K562 (cell line): ENCODE results near the gene C19orf44. TPM values are rescaled to one million over a fixed set of nuclear protein-coding genes. Genes with fewer than 3 reads are reported as not detected.

Experiments used
- ATAC-seq: fragments of 200-7000 bp; cut with Tn5 transposase; 3 replicates; pipeline ENCODE4 v1.9.1; 2020; ENCODE audit warnings: moderate library complexity
- BruUV-seq: library from RNA; stranded (reverse); fragments of 400-500 nt; replicated peaks from 2 replicates; lab custom pipeline; 2021; lab: Mats Ljungman, UMichigan
- CTCF ChIA-PET: fragments of 300-600 bp; formaldehyde crosslinking; extraction: SDS; loops from one replicate; lab custom pipeline; 2021; ENCODE audit warnings: low intra/inter-chr PET ratio; lab: Yijun Ruan, JAX
- POLR2A ChIA-PET: fragments of 300-600, 350-650 bp; sonication (Branson Sonifier 250); formaldehyde crosslinking; extraction: SDS; loops from one replicate; lab custom pipeline; 2021; ENCODE audit warnings: antibody characterized with exemption, inconsistent platforms; lab: Yijun Ruan, JAX
- DNase-seq, 4 experiments: peaks; one replicate each; pipeline versions ENCODE4 v3.0.0 to v3.0.0-alpha.2; 2011 to 2018; ENCODE audit warnings: low spot score in 3 of 4, mixed read lengths in 3 of 4; ENCODE audit errors: extremely low read depth in 1 of 4
- FAIRE-seq: peaks from 2 replicates; lab custom pipeline; 2011; peaks lifted over from hg19 to GRCh38; lab: Jason Lieb, UNC
- H2AFZ ChIP-seq: 2 replicates; pipeline ENCODE4 v1.6.0; 2011; ENCODE audit warnings: low read depth, low read length, control low read depth, inconsistent platforms
- H3K27ac ChIP-seq: fragments of 200-600 bp; 3 replicates; pipeline ENCODE4 v1.8.0; 2011; ENCODE audit warnings: low read depth, mild to moderate bottlenecking, control low read depth, inconsistent platforms, low read length, moderate library complexity, mixed read lengths; ENCODE audit errors: extremely low read depth
- H3K27me3 ChIP-seq, 2 experiments: fragments of 300-600 bp in 1 of 2; 2 replicates in 1 of 2; 3 replicates in 1 of 2; pipeline versions ENCODE4 v1.6.0 to v1.8.0; 2011; ENCODE audit warnings: inconsistent platforms in 2 of 2, low read length in 2 of 2, mild to moderate bottlenecking in 1 of 2, mixed read lengths in 1 of 2, moderate library complexity in 1 of 2; ENCODE audit not compliant: control insufficient read depth in 2 of 2, insufficient read depth in 2 of 2
- H3K36me3 ChIP-seq: fragments of 300-600 bp; 3 replicates; pipeline ENCODE4 v1.8.0; 2011; ENCODE audit warnings: mild to moderate bottlenecking, low read length, inconsistent platforms; ENCODE audit not compliant: control insufficient read depth, insufficient read depth
- H3K4me1 ChIP-seq, 2 experiments: fragments of 200-600 bp in 1 of 2; replicated peaks in 1 of 2; 2 replicates in 1 of 2; 3 replicates in 1 of 2; pipeline versions ENCODE4 v1.5.1 to v1.8.0; 2011; ENCODE audit warnings: inconsistent platforms in 2 of 2, low read length in 2 of 2, mild to moderate bottlenecking in 1 of 2, mixed read lengths in 1 of 2, moderate library complexity in 1 of 2; ENCODE audit not compliant: control insufficient read depth in 2 of 2, insufficient read depth in 2 of 2
- H3K4me2 ChIP-seq: 2 replicates; pipeline ENCODE4 v1.6.1; 2011; ENCODE audit warnings: low read length, control low read depth, inconsistent platforms, mixed read lengths; ENCODE audit not compliant: insufficient read depth
- H3K4me3 ChIP-seq: fragments of 200-600 bp; sonication (generic), shearing (Covaris generic); 2 replicates; pipeline ENCODE4 v1.5.1; 2016; ENCODE audit warnings: control low read depth, inconsistent platforms
- H3K79me2 ChIP-seq: fragments of 200-600 bp; 3 replicates; pipeline ENCODE4 v1.8.0; 2011; ENCODE audit warnings: low read length, inconsistent platforms; ENCODE audit not compliant: control insufficient read depth, insufficient read depth
- H3K9ac ChIP-seq, 2 experiments: 2 replicates each; pipeline versions ENCODE4 v1.6.0 to v1.6.1; 2011; ENCODE audit warnings: low read depth in 2 of 2, low read length in 2 of 2, control low read depth in 1 of 2, inconsistent platforms in 1 of 2, mild to moderate bottlenecking in 1 of 2, mixed read lengths in 1 of 2; ENCODE audit not compliant: insufficient read depth in 1 of 2
- H3K9me1 ChIP-seq: one replicate; pipeline ENCODE4 v1.6.0; 2011; ENCODE audit warnings: inconsistent platforms, mild to moderate bottlenecking, low read length, moderate library complexity; ENCODE audit not compliant: control insufficient read depth, insufficient read depth
- H3K9me3 ChIP-seq: replicated peaks from 2 replicates; pipeline ENCODE4 v1.5.1; 2011; ENCODE audit warnings: low read depth, low read length, inconsistent platforms; ENCODE audit not compliant: control insufficient read depth, insufficient read depth
- H4K20me1 ChIP-seq: replicated peaks from 2 replicates; pipeline ENCODE4 v1.6.1; 2011; ENCODE audit warnings: low read length, inconsistent platforms, mixed read lengths; ENCODE audit not compliant: control insufficient read depth, insufficient read depth
- ADNP ChIP-seq: fragments of 200-800 bp; sonication (Bioruptor generic); IDR thresholded peaks from 2 replicates; pipeline ENCODE4 v1.6.1; 2016; ENCODE audit warnings: missing genetic modification characterization, missing compliant biosample characterization
- FOSL1 ChIP-seq: fragments of 200-800 bp; sonication (Bioruptor generic); conservative IDR thresholded peaks from 2 replicates; pipeline ENCODE4 v1.6.1; 2016; ENCODE audit warnings: missing genetic modification characterization, missing compliant biosample characterization
- HNRNPK ChIP-seq: fragments of 200-400 bp; formaldehyde crosslinking; IDR thresholded peaks from one replicate; pipeline ENCODE4 v1.6.1; 2018; ENCODE audit warnings: mild to moderate bottlenecking, low read depth, low read length; ENCODE audit not compliant: poor library complexity, severe bottlenecking
- NFATC3 ChIP-seq: fragments of 450-650 bp; IDR thresholded peaks from 2 replicates; pipeline ENCODE4 v1.6.1; 2017; ENCODE audit warnings: mild to moderate bottlenecking
- RFX5 ChIP-seq: IDR thresholded peaks from 2 replicates; pipeline ENCODE4 v1.6.1; 2011; ENCODE audit warnings: low read depth, mild to moderate bottlenecking, improper control_type of control experiment, low read length
- ZBTB17 ChIP-seq: fragments of 450-650 bp; formaldehyde crosslinking; IDR thresholded peaks from 2 replicates; pipeline ENCODE4 v1.4.0; 2020; ENCODE audit warnings: mild to moderate bottlenecking
- ZNF133 ChIP-seq: fragments of 250-450 bp; sonication (Bioruptor Pico); IDR thresholded peaks from 2 replicates; pipeline ENCODE4 v1.4.0; 2020; ENCODE audit warnings: mild to moderate bottlenecking
- ZNF311 ChIP-seq: fragments of 250-450 bp; sonication (Bioruptor Pico); IDR thresholded peaks from 2 replicates; pipeline ENCODE4 v1.4.0; 2020; ENCODE audit warnings: mild to moderate bottlenecking, moderate library complexity
- WGBS: fragments of 100-300 bp; shearing (Covaris generic); methylation state at CpG from one replicate; pipeline ENCODE4 v1.1.6; 2016; ENCODE audit warnings: low coverage, mixed read lengths; ENCODE audit not compliant: insufficient coverage; ENCODE audit errors: missing lambda C conversion rate; 5-methylcytosine and 5-hydroxymethylcytosine counted together
- in situ Hi-C: fragments of 300-500 bp; cut with MboI; formaldehyde crosslinking; loops from 4 replicates; pipeline ENCODE4 v1.15.0; 2018; ENCODE audit warnings: inconsistent platforms, mixed read lengths
- intact Hi-C: fragments of 100-400 bp; cut with micrococcal nuclease; formaldehyde crosslinking; loops from 2 replicates; pipeline ENCODE4 v1.14.2; 2022
- polyA plus RNA-seq, 8 experiments: library from polyadenylated mRNA; depleted of rRNA in 4 of 8; stranded (reverse) in 5 of 8; unstranded in 3 of 8; fragments of >200 nt; fragmentation: Nextera tagmentation in 2 of 8; fragmentation: Illumina TruSeq in 1 of 8; extraction: Ambion mirVana in 2 of 8; extraction: Trizol in 1 of 8; gene quantifications; 2 replicates each; pipeline versions ENCODE4 v1.2.1 to v1.2.3, GENCODE V29; 2011 to 2014; ENCODE audit warnings: inconsistent platforms in 1 of 8, missing spikeins in 1 of 8
- total RNA-seq, 7 experiments: library from RNA; depleted of rRNA in 6 of 7; stranded (reverse); fragments of >200 nt in 6 of 7; fragmentation: Illumina TruSeq in 2 of 7; extraction: Trizol in 2 of 7; gene quantifications; 2 replicates each; pipeline versions ENCODE4 v1.2.1 to v1.2.3, GENCODE V29; 2011 to 2021; ENCODE audit warnings: low replicate concordance in 1 of 7
- TF ChIP-seq, protein P1 (sequence below): sonication (generic); formaldehyde crosslinking; IDR thresholded peaks from 2 replicates; pipeline ENCODE4 v1.8.0; 2022; ENCODE audit warnings: mild to moderate bottlenecking, missing genetic modification reagents
- TF ChIP-seq, protein P2 (sequence below): fragments of 250-450 bp; sonication (Bioruptor Pico); IDR thresholded peaks from 2 replicates; pipeline ENCODE4 v1.4.0; 2020; ENCODE audit warnings: mild to moderate bottlenecking, moderate library complexity, borderline replicate concordance

Gene C19orf44
- total and polyA plus RNA-seq, 9 of the 15 experiments (the other 6 are each of a cell fraction or from before 2014, with no cell fraction given), result 0.41 to 7.7 (median 3.5) TPM

DNA sequence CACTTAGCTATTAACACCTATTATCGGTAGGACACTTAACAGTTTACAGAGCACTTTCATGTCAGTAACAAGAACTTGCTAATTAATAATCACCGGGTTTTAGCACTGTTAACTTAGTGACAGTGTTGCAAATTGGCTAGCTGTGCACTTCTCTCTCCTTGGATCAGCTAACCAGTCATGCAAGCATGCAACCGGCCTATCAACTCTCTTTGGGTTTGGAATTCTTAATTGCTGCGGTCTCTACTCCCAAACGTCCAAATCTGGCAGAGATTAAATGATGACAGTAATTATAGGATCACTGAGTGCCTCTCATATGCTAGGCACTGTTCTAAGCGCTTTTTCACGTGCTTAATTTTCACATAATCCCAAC is 25.7 kb upstream of the C19orf44 start:
- in situ Hi-C loops, result no loop called here
- ChIA-PET POLR2A (interaction anchor here (0.6 to 1.0 kb wide), 3 partner anchors 11 to 1387 kb away, joined by 3 to 4 read pairs (median 3); no protein-coding TSS in a partner anchor), CTCF (no interaction called here)
- Histone ChIP-seq H3K27me3 (no peaks in the 10 kb centered on the region), H3K4me2 (peak overlapping the region; percentile 84), H3K4me1 (peaks cover 14 to 26% of the 10 kb centered on the region in 2 experiments), H3K27ac (no peak overlapping the region), H2AFZ (no peak overlapping the region), H4K20me1 (peaks cover 28% of the 10 kb centered on the region), H3K79me2 (peaks cover 52% of the 10 kb centered on the region), H3K9ac (peak overlapping the region in 1 of 2 experiments; percentile 57; a peak in 2 of 4 replicates), H3K9me1 (no peaks in the 10 kb centered on the region), H3K9me3 (peaks cover 9% of the 10 kb centered on the region), H3K4me3 (peak overlapping the region; percentile 75; the same call in 1 of the 2 replicates), H3K36me3 (peaks cover 10% of the 10 kb centered on the region; the same call in 2 of the 3 replicates)
- no peak for ATAC-seq
- 8% methylated on average over 7 of the region's 7 CpGs for WGBS
- FAIRE-seq, result peak; percentile 15
- DNase-seq, result no peak
- BruUV-seq, result no TSS peak
- TF ChIP-seq RFX5, result no peak
- TF ChIP-seq ZNF133 (CRISPR knock-in tag), result no peak
- TF ChIP-seq, protein P1, sequence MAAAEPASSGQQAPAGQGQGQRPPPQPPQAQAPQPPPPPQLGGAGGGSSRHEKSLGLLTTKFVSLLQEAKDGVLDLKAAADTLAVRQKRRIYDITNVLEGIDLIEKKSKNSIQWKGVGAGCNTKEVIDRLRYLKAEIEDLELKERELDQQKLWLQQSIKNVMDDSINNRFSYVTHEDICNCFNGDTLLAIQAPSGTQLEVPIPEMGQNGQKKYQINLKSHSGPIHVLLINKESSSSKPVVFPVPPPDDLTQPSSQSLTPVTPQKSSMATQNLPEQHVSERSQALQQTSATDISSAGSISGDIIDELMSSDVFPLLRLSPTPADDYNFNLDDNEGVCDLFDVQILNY (CRISPR knock-in tag), result no peak
- TF ChIP-seq, protein P2, sequence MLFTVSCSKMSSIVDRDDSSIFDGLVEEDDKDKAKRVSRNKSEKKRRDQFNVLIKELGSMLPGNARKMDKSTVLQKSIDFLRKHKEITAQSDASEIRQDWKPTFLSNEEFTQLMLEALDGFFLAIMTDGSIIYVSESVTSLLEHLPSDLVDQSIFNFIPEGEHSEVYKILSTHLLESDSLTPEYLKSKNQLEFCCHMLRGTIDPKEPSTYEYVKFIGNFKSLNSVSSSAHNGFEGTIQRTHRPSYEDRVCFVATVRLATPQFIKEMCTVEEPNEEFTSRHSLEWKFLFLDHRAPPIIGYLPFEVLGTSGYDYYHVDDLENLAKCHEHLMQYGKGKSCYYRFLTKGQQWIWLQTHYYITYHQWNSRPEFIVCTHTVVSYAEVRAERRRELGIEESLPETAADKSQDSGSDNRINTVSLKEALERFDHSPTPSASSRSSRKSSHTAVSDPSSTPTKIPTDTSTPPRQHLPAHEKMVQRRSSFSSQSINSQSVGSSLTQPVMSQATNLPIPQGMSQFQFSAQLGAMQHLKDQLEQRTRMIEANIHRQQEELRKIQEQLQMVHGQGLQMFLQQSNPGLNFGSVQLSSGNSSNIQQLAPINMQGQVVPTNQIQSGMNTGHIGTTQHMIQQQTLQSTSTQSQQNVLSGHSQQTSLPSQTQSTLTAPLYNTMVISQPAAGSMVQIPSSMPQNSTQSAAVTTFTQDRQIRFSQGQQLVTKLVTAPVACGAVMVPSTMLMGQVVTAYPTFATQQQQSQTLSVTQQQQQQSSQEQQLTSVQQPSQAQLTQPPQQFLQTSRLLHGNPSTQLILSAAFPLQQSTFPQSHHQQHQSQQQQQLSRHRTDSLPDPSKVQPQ (CRISPR knock-in tag), result no peak
- no peak for TF ChIP-seq ZBTB17 (CRISPR knock-in tag)
- no peak for TF ChIP-seq ADNP (tag)
- TF ChIP-seq ZNF311 (CRISPR knock-in tag), result no peak
- no peak for TF ChIP-seq HNRNPK
- no peak for TF ChIP-seq NFATC3
- no peak for TF ChIP-seq FOSL1 (tag)
- intact Hi-C loops, result no loop called here
